GM12875 (cell line): ENCODE measurements around the gene SLC37A4.

Experiments
- H3K4me3 ChIP-seq: one replicate; pipeline ENCODE4 v1.5.1; 2011; ENCODE audit warnings: low read depth, low read length, control low read depth
- TF ChIP-seq, protein P1 (sequence below): IDR thresholded peaks from 2 replicates; pipeline ENCODE4 v1.5.1; 2011; ENCODE audit warnings: low read depth, mild to moderate bottlenecking, control low read depth, inconsistent platforms, low read length, moderate library complexity, borderline replicate concordance; ENCODE audit not compliant: insufficient read depth

Gene SLC37A4

DNA sequence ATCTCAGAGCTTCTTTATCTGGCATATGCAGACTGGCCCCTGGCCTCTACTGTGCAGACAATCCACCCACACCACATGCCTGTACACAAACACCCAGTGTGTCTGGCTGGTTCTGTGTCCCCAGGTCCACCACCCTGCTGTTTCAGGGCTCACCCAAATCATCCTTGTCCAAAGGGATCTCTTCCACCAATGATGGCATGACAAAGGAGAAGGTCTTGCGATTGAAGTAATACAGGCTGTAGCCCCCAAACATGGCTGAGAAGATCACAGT, 1.7 kb downstream of the SLC37A4 start:
- TF ChIP-seq, protein P1, sequence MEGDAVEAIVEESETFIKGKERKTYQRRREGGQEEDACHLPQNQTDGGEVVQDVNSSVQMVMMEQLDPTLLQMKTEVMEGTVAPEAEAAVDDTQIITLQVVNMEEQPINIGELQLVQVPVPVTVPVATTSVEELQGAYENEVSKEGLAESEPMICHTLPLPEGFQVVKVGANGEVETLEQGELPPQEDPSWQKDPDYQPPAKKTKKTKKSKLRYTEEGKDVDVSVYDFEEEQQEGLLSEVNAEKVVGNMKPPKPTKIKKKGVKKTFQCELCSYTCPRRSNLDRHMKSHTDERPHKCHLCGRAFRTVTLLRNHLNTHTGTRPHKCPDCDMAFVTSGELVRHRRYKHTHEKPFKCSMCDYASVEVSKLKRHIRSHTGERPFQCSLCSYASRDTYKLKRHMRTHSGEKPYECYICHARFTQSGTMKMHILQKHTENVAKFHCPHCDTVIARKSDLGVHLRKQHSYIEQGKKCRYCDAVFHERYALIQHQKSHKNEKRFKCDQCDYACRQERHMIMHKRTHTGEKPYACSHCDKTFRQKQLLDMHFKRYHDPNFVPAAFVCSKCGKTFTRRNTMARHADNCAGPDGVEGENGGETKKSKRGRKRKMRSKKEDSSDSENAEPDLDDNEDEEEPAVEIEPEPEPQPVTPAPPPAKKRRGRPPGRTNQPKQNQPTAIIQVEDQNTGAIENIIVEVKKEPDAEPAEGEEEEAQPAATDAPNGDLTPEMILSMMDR: no peak
- no peak overlapping the region for H3K4me3 ChIP-seq

DNA sequence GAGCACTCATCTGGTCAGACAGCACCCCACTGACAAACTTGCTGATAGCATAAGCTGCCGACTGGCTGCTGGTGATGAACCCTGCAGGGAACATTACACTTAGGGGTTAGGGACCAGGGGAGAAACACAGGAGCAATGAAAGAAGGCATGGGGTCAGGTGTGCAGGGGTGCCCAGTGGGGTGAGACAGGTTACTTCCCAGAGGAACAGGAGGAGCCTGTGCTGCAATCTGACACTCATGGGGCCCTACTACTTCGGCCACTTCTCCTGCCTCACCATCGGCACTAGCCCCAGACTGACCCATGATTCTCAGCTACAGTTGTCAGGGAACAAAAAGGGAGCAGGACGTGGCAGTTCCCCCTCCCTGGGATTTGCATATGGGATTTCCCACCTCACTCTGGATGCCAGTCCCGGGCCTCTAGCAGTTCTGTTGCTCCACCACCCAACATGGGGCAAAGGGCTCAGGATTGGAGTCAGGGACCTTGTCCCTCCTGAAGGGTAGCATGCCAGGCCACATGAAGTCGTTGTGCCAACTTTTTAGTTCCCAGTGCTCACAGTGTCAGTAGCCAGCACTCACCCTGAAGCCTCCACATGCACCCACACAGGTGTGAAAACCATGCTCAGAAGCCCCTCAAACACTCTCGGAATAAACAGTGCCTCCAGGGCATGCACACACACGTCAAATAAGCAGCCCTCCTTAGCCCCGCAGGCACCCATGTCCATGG, 2.2 kb downstream of the SLC37A4 start:
- TF ChIP-seq, protein P1: no peak
- no peak overlapping the region for H3K4me3 ChIP-seq

DNA sequence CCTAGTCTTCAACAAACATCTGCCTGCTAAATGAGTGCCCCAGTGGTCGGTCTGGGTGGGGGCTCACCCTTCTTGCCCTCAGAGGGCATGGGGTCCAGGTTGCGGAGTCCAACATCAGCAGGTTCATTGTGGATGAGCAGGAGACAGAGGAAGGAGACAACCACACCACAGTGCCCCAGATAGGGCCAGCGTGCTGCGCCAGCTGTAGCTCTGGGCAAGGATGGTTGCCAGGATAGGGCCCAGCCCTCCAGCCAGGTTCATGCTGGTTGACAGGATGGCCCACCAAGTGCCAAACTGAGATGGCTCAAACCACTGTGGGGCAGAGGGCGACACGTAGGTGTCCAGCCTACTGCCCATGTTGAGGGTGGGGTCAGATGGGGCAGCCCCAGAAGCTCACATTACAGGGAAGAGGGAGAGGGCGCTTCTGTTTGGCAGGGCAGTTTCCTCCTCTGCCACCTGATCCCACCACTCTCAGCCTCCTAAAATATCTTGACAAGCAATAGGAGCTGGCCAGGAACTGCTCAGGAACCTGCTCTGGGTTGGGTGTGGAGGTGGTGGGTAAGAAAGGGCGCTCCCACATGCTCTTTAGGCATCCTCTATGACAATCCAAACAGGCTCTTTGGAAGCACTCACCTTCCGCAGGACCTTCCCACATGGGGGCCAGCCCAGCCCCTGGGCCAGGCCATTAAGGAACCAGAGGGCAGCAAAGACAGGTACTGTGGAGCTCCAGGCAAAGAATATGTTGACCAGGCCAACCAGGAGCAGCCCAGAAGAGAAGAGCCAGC, 2.9 kb downstream of the SLC37A4 start:
- no peak overlapping the region for H3K4me3 ChIP-seq
- TF ChIP-seq, protein P1: no peak

DNA sequence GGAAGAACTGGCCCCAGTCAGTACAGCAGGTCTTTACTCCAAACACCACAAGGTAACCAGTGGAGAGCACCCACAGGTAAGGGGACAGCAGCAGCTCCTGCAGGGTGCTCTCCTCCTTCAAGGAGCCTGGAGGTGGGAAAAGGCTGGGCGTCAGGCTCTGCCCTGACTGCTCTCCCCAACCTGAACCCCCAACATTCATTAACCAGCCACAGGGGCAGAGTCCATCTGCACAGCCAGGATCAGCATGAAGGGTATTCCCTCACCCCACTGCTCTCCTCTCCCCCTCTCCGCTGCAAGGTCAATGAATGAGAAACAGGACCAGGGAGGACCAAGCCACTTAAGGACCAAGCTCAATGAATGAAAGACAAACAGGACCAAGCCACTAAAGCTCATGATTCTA, 3.7 kb downstream of the SLC37A4 start:
- no peak overlapping the region for H3K4me3 ChIP-seq
- TF ChIP-seq, protein P1: no peak

DNA sequence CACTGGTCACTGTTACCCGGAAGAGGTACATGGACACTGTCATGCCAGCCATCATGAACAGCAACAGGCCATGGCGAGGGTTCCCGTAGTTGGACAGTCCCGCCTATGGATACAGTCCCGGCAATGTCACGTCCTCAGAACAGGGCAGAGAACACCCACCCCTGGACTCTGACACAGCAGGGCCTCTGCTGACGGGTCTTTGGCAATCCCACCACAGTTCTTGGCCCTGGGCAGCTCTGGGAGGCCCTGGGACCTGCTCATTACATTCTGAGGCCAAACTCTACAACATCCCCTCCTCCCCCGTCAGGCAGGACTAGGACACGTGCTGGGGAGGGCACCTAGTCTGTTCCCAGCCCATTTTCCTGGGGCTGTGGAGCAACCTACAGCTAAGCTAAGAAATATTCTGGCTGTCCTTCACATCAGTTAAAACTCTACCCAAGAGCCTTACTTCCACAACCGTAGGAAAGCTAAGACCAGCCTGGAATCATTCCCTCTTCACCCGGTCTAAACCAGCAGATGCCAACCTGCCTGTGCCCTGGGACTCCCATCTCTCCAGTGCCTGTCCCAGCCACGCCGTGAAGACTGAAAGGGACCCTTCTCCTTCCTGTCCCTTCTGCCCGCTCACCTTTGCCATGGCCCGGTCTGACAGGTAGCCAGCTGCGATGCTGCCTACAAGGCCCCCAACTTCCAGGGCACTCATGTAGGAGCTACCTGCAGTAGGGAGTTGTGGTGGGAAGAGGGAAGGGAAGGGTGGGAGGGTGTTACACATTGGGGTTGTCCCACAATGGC, 4.5 kb downstream of the SLC37A4 start:
- TF ChIP-seq, protein P1: no peak
- H3K4me3 ChIP-seq: no peak overlapping the region

DNA sequence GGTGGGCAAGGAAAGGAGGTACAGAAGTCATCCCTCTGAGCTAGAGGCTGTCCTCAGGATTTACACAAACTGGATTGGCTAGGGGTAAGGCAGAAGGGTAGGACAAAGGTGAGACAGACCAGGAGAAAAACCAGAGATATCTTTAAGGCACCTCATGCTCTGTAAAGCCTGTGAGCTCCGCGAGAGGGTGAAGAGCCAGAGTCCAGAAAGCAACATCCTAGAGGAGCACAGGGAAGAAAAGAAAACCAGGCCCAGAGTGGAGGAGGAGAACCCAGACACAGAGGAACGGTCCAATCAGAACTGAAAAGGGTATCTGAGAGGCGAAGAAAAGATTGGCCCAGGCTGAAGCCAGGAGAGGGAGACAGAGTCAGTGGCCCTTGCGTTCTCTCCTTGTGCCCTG, 5.1 kb downstream of the SLC37A4 start:
- TF ChIP-seq, protein P1: no peak
- no peak overlapping the region for H3K4me3 ChIP-seq

DNA sequence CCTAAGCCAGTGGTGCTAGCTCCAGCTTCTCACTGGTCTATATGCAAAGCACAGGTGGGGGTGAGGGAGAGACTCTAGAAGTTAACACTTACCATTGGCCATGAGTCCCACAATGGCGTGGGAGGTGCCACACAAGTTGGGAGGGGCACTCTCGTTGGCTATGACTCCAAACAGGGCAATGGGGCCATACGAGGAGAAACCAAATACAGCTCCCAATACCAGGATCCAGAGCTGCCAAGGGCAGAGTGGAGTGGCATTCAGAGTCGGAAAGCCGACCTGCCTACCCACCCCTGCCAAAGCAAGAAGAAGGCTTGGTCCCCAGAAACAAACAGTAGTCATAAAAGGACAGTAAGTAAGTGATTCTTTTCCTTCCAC, 5.6 kb downstream of the SLC37A4 start:
- TF ChIP-seq, protein P1: no peak
- no peak overlapping the region for H3K4me3 ChIP-seq
